Fibroblast of mammary gland (primary cell): ENCODE results near the gene PCYT2.

Experiments used
- DNase-seq: peaks from one replicate; pipeline ENCODE4 v3.0.0-alpha.2; 2010; ENCODE audit warnings: low read depth
- H3K4me3 ChIP-seq: 2 replicates; pipeline ENCODE4 v1.5.1; 2011; ENCODE audit warnings: low read depth, mild to moderate bottlenecking, low read length, moderate library complexity; ENCODE audit not compliant: control insufficient read depth
- CTCF ChIP-seq: conservative IDR thresholded peaks from 2 replicates; pipeline ENCODE4 v1.5.1; 2011; ENCODE audit warnings: low read depth, low read length, inconsistent platforms; ENCODE audit not compliant: control insufficient read depth, insufficient read depth

PCYT2 gene

DNA sequence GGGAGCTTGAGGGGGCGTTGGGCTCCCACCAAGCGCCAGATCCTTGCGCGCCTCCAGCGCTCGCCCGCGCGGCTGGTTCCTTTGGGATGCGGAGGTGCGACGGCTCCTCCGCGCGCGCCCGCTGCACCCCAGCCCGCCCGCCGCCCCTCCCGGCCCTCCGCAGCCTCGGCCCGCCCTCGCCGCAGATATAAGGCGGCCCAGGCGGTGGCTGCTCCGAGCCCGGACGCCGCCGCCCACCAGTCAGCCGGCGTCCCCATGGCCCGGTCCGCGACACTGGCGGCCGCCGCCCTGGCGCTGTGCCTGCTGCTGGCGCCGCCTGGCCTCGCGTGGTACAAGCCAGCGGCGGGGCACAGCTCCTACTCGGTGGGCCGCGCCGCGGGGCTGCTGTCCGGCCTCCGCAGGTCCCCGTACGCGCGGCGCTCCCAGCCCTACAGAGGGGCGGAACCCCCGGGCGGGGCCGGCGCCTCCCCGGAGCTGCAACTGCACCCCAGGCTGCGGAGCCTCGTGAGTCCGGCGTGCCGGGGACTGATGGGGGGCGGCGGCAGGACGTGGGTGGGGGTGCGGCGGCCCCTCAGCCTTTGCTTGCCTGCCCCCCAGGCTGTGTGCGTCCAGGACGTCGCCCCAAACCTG, 9.1 kb downstream of the PCYT2 start, which contains the start of gene NPB:
Gene NPB (plus strand): TSS at position 216 of the 630 bp plus-strand sequence. CDS start 40 bp downstream, at position 256.
- H3K4me3 ChIP-seq, result no peak within 1 kb of the TSS
- no peak for DNase-seq
- no peak for TF ChIP-seq CTCF

DNA sequence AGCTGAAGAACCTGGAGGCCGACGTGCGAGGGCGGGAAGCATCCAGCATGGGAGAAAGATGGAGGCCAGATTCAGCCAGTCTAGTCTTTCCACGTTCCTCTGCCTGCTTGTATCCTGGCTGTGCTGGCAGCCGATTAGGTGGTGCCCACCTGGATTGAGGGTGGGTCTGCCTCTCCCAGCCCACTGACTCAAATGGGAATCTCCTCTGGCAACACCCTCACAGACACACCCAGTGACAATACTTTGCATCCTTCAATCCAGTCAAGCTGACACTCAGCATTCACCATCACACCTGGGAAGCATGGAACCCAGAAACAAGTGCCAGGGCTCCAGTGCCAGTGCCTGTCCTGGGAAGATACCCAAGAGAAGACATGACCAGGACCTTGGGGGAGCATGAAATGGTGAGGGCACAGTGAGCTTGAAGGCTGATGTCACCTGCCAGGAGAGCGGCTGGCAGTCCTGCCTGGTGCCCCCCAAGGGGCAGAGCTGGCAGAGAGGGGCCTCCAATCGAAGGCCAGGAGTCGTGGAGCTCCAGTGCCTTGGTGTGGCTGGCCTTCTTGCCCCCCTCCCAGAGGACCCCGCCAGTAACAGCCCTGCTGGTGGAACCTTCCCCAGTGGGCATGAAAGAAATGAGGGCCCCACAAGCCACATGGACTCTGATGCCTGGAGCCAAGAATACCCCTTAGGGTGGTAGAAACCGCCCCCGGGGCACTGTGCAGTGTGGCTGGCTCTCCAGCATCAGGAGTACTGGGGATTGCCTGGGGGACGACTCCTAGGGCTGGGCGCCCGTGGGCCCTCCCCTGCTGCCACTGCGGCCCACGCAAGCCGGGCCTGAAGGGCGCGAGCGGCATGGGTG, 9.8 kb downstream of the PCYT2 start:
- DNase-seq, result no peak
- no peak for TF ChIP-seq CTCF
- H3K4me3 ChIP-seq, result no peak overlapping the region

DNA sequence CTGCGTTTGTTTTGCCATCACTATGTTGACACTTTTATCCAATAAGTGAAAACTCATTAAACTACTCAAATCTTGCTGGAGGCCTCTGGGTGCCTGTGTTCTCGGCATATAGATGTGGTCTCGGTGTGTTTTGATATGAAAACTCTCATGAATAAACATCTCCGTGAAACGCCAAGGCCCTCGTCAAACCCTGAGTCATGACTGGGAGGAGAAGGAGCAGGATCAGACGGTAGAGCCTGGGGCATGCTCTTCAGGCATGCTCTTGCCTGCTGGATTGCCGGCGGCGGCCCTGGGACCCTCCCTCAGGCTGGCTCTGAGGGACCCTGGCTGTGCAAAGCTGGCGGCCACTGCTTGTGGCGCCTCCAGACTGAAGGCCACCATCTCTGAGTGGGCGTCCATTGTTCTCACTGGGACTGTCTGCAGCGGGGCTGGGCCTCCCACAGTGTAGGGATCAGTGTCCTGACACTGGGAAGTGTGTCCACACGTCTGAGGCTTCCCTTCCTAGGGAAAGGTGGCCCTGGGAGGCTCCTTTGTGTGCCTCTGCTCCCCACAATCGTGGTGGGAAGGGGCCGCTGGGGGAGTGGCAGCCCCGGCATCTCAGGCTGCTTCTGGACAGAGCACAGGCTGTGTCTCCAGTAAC, 10.9 kb downstream of the PCYT2 start:
- H3K4me3 ChIP-seq, result no peak overlapping the region
- no peak for TF ChIP-seq CTCF
- no peak for DNase-seq

GRCh38 chr17:81899514-81900166, 11.6 kb downstream of the PCYT2 start:
- H3K4me3 ChIP-seq, result no peak overlapping the region

DNA sequence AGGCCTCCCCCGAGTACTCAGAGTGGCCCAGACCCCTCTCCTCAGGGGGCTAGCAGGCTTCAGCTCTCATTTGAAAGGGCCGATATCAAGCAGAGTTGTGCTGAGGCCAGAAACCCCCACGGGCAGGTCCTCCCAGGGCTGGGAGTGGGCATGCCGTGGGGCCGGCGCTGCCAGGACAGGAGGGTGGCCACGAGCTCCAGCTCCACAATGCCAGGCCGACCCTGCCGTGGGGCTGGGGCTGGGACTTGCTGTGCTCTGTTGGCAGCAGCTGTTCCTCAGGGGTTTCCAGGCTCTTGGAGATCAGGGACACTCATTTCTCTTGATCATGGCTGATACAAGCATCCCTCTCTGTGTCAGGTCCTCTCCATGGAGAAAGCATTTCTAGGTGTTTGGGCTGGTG, 12.3 kb downstream of the PCYT2 start:
- no peak for TF ChIP-seq CTCF
- no peak for DNase-seq
- H3K4me3 ChIP-seq, result no peak overlapping the region

More at GRCh38 chr17:81899514-81900166, 11.6 kb downstream of the PCYT2 start:
- DNase-seq, result no peak
- no peak for TF ChIP-seq CTCF
